Aorta (tissue), 5 donors: ENCODE results near the gene TMED4. TPM values are rescaled to one million over a fixed set of nuclear protein-coding genes. Genes with fewer than 3 reads are reported as not detected.

Source experiments
- ATAC-seq: fragments of 200-7000 bp; cut with Tn5 transposase; one replicate; pipeline ENCODE4 v1.9.1; 2022; ENCODE audit warnings: moderate library complexity; ENCODE audit not compliant: low FRiP score
- DNase-seq, 2 donors: peaks; one replicate each; pipeline ENCODE4 v3.0.0-alpha.2; 2020
- H3K27ac ChIP-seq, 2 donors: one replicate each; pipeline ENCODE4 v1.5.1; 2013; ENCODE audit warnings: low read length in 2 of 2, mild to moderate bottlenecking in 2 of 2, moderate library complexity in 2 of 2, control low read depth in 1 of 2, inconsistent platforms in 1 of 2, low read depth in 1 of 2
- H3K27me3 ChIP-seq, 2 donors: one replicate each; pipeline ENCODE4 v1.6.1; 2013; ENCODE audit warnings: control low read depth in 1 of 2, low read length in 1 of 2, mild to moderate bottlenecking in 1 of 2, moderate library complexity in 1 of 2; ENCODE audit not compliant: insufficient read depth in 2 of 2, control insufficient read depth in 1 of 2
- H3K36me3 ChIP-seq, 2 donors: one replicate each; pipeline ENCODE4 v1.6.1; 2013; ENCODE audit warnings: control low read depth in 1 of 2, low read length in 1 of 2, mild to moderate bottlenecking in 1 of 2; ENCODE audit not compliant: insufficient read depth in 2 of 2, control insufficient read depth in 1 of 2
- H3K4me1 ChIP-seq, 2 donors: one replicate each; pipeline ENCODE4 v1.6.1; 2013; ENCODE audit warnings: low read length in 2 of 2, control low read depth in 1 of 2, mild to moderate bottlenecking in 1 of 2, moderate library complexity in 1 of 2; ENCODE audit not compliant: insufficient read depth in 2 of 2, control insufficient read depth in 1 of 2
- H3K4me3 ChIP-seq, 2 donors: one replicate each; pipeline ENCODE4 v1.5.1; 2013; ENCODE audit warnings: low read length in 2 of 2, control low read depth in 1 of 2, mild to moderate bottlenecking in 1 of 2
- H3K9me3 ChIP-seq: one replicate; pipeline ENCODE4 v1.6.1; 2013; ENCODE audit warnings: mild to moderate bottlenecking, low read length; ENCODE audit not compliant: control insufficient read depth
- WGBS, 2 donors: extraction: QIAGEN DNeasy Blood & Tissue Kit; methylation state at CpG; one replicate each; pipeline ENCODE4 v1.1.7; 2013; 5-methylcytosine and 5-hydroxymethylcytosine counted together
- intact Hi-C, 2 donors: fragments of 100-400 bp; cut with DNase I; formaldehyde crosslinking; loops; one replicate each; pipeline versions ENCODE4 v1.14.2 to v1.15.0; 2022
- polyA plus RNA-seq, 2 donors: library from polyadenylated mRNA; stranded (reverse); fragments of 200-250 nt; gene quantifications; one replicate each; pipeline ENCODE4 v1.2.3, GENCODE V29; 2013
- total RNA-seq, 2 donors: library from RNA; stranded (reverse); fragmentation: NEBNext Ultra II Directional; extraction: Animal tissue kit (Norgen Biotek cat#: 25700); gene quantifications; one replicate each; pipeline ENCODE4 v1.2.1, GENCODE V29; 2021
- donor health status: healthy with polysubstance abuse.
- donor health status: Bipolar disorder and iron deficiency.
- donor health status: DM: no; HTN: no; CAD: no.
- donor health status: DM: no; HTN: no; CAD: no.
- donor health status: DM: yes; HTN: yes; CAD: no.

Gene TMED4
- total and polyA plus RNA-seq, 4 donors = 47.2 to 77.0 (median 64.5) TPM

GRCh38 chr7:44535348-44536064 lies 46.5 kb downstream of the TMED4 start:
- Histone ChIP-seq H3K36me3 (no peaks in the 10 kb centered on the region), H3K27ac (no peak overlapping the region), H3K27me3 (no peaks in the 10 kb centered on the region), H3K4me1 (no peaks in the 10 kb centered on the region), H3K4me3 (no peak overlapping the region), H3K9me3 (no peaks in the 10 kb centered on the region)
- no peak for DNase-seq
- intact Hi-C loops = no loop called here
- no peak for ATAC-seq
- WGBS, 2 donors = 91 to 95% methylated on average over 8 of the region's 8 CpGs

- no peak overlapping the region for H3K27ac ChIP-seq
- no peaks in the 10 kb centered on the region for H3K27me3 ChIP-seq
- ATAC-seq (no peak), DNase-seq (no peak)
- H3K4me1 ChIP-seq = no peaks in the 10 kb centered on the region
- H3K4me3 ChIP-seq = no peak overlapping the region
- WGBS, 2 donors = 60% methylated on average over 7 of the region's 7 CpGs
- no peaks in the 10 kb centered on the region for H3K9me3 ChIP-seq
- no peaks in the 10 kb centered on the region for H3K36me3 ChIP-seq
- intact Hi-C loops = no loop called here
Measured at GRCh38 chr7:44534501-44534900, 47.5 kb downstream of the TMED4 start.

GRCh38 chr7:44534087-44534486 lies 47.9 kb downstream of the TMED4 start:
- no peaks in the 10 kb centered on the region for H3K9me3 ChIP-seq
- ATAC-seq (no peak), DNase-seq (no peak)
- H3K27ac ChIP-seq = no peak overlapping the region
- 55 to 57% methylated on average over 5 of the region's 5 CpGs for WGBS, 2 donors
- no peaks in the 10 kb centered on the region for H3K36me3 ChIP-seq
- no peak overlapping the region for H3K4me3 ChIP-seq
- H3K4me1 ChIP-seq = no peaks in the 10 kb centered on the region
- intact Hi-C loops = no loop called here
- H3K27me3 ChIP-seq = no peaks in the 10 kb centered on the region

GRCh38 chr7:44533301-44534055 lies 48.6 kb downstream of the TMED4 start:
- no peak overlapping the region for H3K4me3 ChIP-seq

GRCh38 chr7:44531421-44532380 lies 50.3 kb downstream of the TMED4 start:
- H3K36me3 ChIP-seq = no peaks in the 10 kb centered on the region
- intact Hi-C loops = no loop called here
- WGBS, 2 donors = 81 to 86% methylated on average over 17 of the region's 17 CpGs

More at GRCh38 chr7:44533301-44534055, 48.6 kb downstream of the TMED4 start:
- H3K36me3 ChIP-seq = no peaks in the 10 kb centered on the region
- no peaks in the 10 kb centered on the region for H3K9me3 ChIP-seq
- H3K27ac ChIP-seq = no peak overlapping the region
- no peaks in the 10 kb centered on the region for H3K27me3 ChIP-seq
- 76 to 77% methylated on average over 8 of the region's 8 CpGs for WGBS, 2 donors
- intact Hi-C loops = no loop called here
- DNase-seq (no peak), ATAC-seq (no peak)
- no peaks in the 10 kb centered on the region for H3K4me1 ChIP-seq

GRCh38 chr7:44530990-44531389 lies 51.0 kb downstream of the TMED4 start:
- no peak for DNase-seq
- no peaks in the 10 kb centered on the region for H3K9me3 ChIP-seq
- no peaks in the 10 kb centered on the region for H3K4me1 ChIP-seq
- H3K27ac ChIP-seq = no peak overlapping the region
- H3K36me3 ChIP-seq = no peaks in the 10 kb centered on the region
- WGBS, 2 donors = 83 to 85% methylated on average over 10 of the region's 10 CpGs
- H3K4me3 ChIP-seq = no peak overlapping the region
- no peak for ATAC-seq
- intact Hi-C loops = no loop called here
- no peaks in the 10 kb centered on the region for H3K27me3 ChIP-seq

More at GRCh38 chr7:44531421-44532380, 50.3 kb downstream of the TMED4 start:
- peak; percentile 22 for ATAC-seq
- Histone ChIP-seq H3K27me3 (no peaks in the 10 kb centered on the region), H3K9me3 (no peaks in the 10 kb centered on the region), H3K4me1 (no peaks in the 10 kb centered on the region), H3K4me3 (no peak overlapping the region), H3K27ac (no peak overlapping the region)
- DNase-seq = no peak

Other genes starting within 250 kb of the TMED4 start
- gene NUDCD3, start 91.6 kb downstream of the TMED4 start, total RNA-seq = 100 to 1,000 TPM in 1 of 2 donors, 10 to 100 TPM in 1; 82.4 to 111 TPM
- 10 to 100 TPM; 20.8 to 41.7 TPM for gene NUDCD3, start 91.6 kb downstream of the TMED4 start, polyA plus RNA-seq
- 1 to 10 TPM in 1 of 2 donors, under 1 TPM in 1; 0.39 to 1.1 TPM for gene NPC1L1, start 40.9 kb downstream of the TMED4 start, total RNA-seq
- gene NPC1L1, start 40.9 kb downstream of the TMED4 start, polyA plus RNA-seq = 1 to 10 TPM in 1 of 2 donors, under 1 TPM in 1; 0.79 to 6.1 TPM
- gene DDX56, start 8.3 kb downstream of the TMED4 start, total RNA-seq = 10 to 100 TPM; 44.7 to 56.8 TPM
- 100 to 1,000 TPM in 1 of 2 donors, 10 to 100 TPM in 1; 23.3 to 153 TPM for gene DDX56, start 8.3 kb downstream of the TMED4 start, polyA plus RNA-seq
- gene OGDH, start 24.4 kb upstream of the TMED4 start, total RNA-seq = 10 to 100 TPM; 84.7 to 95.3 TPM
- 10 to 100 TPM; 27.0 to 28.4 TPM for gene OGDH, start 24.4 kb upstream of the TMED4 start, polyA plus RNA-seq
- 10 to 100 TPM; 64.5 to 96.6 TPM for gene ZMIZ2, start 166.6 kb upstream of the TMED4 start, total RNA-seq
- 10 to 100 TPM; 11.6 to 69.9 TPM for gene ZMIZ2, start 166.6 kb upstream of the TMED4 start, polyA plus RNA-seq
- gene PPIA, start 214.4 kb upstream of the TMED4 start, total RNA-seq = 100 to 1,000 TPM; 729 to 835 TPM
- 1,000 to 10,000 TPM; 1,703 to 2,385 TPM for gene PPIA, start 214.4 kb upstream of the TMED4 start, polyA plus RNA-seq